ENCODE results near the gene MAML3. TPM values are rescaled to one million over a fixed set of nuclear protein-coding genes. Genes with fewer than 3 reads are reported as not detected.

The MAML3 gene
- total RNA-seq, 1 experiment from 2014 or later: 14.8 TPM

GRCh38 chr4:140049024-140049848 is 104.7 kb downstream of the MAML3 start:
- peak; percentile 43 for DNase-seq (ENCODE audit: extremely low read depth, low read depth)

GRCh38 chr4:140048419-140048995 is 105.5 kb downstream of the MAML3 start:
- no peak for DNase-seq (ENCODE audit: extremely low read depth, low read depth)

- no peak for DNase-seq (ENCODE audit: extremely low read depth, low read depth)
Measured at GRCh38 chr4:140047786-140048185, 106.2 kb downstream of the MAML3 start.

GRCh38 chr4:140047017-140047640 is 106.9 kb downstream of the MAML3 start:
- no peak for DNase-seq (ENCODE audit: extremely low read depth, low read depth)

DNA sequence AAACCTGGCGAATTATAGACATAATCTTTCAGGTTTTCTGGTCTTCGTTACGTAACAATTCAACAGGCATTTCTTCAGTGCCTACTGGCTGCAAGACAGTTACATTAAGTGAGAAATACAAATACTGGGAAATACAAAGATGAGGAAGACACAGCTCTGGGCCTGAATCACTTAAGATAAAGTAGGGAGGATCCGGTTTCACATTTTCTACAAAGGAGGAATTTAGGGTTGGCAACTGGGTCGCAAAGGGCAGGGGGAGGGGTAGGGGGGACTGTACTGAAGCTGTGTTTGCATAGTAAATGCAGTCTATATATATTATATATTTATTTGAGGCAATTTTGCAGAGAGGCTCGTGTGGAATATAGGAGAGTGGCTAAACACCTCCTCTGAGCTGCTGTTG is 107.4 kb downstream of the MAML3 start:
- DNase-seq (ENCODE audit: extremely low read depth, low read depth): no peak

DNA sequence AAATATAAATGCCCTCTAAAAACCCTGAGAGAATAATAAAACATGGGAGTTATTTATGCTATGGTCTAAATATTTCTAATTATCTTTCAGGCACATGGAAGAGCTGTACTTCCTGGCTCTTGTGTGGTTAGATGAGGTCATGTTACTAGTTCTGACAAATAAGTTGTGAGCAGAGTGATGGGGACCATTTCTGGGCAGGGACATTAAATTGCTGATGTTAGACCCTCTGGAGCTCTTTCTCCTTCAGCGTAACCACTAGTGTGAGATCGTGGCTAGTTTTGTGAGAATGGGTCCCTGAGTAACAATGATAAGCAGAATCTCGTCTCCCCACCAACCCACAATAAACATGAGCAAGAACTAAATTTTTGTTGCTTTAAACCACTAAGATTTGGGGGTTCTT is 108.0 kb downstream of the MAML3 start:
- DNase-seq (ENCODE audit: extremely low read depth, low read depth): no peak

DNA sequence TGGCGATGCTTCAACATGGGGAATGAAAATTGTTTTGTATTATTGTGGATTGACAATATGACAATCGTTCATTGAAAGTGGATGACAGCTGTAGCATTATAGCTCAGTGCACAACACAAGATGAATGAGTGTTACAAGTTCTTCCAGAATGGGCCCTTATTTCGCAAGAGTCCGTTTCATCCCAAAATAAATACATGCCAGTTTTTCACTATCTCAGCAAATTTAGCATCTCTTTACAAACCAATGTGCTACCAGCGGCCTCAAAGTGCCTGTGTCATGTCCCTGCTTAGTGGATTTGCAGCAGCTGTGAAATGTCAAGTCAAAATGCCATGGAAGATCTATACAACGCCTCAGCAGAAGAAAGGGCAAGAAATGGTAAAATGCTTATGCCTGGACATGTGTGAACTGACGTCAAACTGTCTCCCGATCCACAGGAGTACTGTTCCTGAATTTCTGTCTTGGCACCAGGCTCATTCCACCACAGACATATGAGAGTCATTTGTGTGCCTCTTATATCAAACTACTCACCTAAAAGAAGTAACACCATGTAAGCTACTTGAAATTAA is 109.6 kb downstream of the MAML3 start:
- DNase-seq (ENCODE audit: extremely low read depth, low read depth): no peak

DNA sequence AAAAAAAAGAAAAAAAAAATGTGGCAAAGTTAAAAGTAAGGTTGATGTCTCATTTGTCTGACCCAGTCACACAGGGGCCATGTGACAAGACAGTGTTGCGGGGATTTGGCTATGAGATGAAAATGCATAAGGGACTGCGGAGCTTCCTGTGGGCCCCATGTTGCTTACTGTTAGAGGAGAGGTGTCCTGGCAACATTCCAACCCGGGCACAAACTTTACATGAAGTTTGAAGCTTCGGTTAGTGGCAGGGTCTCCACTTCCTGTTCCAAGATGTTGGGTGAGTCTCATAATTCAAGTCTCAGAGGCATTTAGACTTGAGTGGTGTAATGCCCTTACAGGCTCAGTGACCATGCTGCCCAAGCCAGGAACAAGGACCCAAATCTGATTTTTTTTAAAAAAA is 111.3 kb downstream of the MAML3 start:
- no peak for DNase-seq (ENCODE audit: extremely low read depth, low read depth)

- DNase-seq (ENCODE audit: extremely low read depth, low read depth): no peak
Measured at GRCh38 chr4:140038031-140038533, 115.9 kb downstream of the MAML3 start.

- DNase-seq (ENCODE audit: extremely low read depth, low read depth): peak; percentile 70
Measured at GRCh38 chr4:140037353-140038030, 116.5 kb downstream of the MAML3 start.

DNA sequence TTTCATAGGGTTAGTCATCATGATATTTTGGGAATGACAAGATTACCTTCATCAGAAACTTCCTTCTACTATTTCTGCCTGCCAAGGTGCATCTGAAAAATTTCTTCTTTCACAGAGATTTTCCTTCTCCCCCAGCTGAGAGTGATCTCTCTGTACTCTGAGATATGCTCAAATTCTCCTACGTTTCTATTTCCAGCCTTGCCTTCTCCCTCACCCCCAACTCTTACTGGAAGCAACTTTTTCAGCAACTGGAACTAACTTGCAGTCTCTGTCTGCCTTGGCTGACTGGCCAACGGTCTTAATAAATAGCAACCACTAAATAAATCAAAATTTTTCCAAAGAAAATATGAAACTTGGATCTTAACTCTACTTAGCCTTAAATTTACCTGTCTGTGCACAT is 122.3 kb downstream of the MAML3 start:
- DNase-seq (ENCODE audit: extremely low read depth, low read depth): no peak

GRCh38 chr4:140031061-140031460 is 122.9 kb downstream of the MAML3 start:
- DNase-seq (ENCODE audit: extremely low read depth, low read depth): no peak

- no peak for DNase-seq (ENCODE audit: extremely low read depth, low read depth)
Measured at GRCh38 chr4:140028676-140029517, 125.1 kb downstream of the MAML3 start.

DNA sequence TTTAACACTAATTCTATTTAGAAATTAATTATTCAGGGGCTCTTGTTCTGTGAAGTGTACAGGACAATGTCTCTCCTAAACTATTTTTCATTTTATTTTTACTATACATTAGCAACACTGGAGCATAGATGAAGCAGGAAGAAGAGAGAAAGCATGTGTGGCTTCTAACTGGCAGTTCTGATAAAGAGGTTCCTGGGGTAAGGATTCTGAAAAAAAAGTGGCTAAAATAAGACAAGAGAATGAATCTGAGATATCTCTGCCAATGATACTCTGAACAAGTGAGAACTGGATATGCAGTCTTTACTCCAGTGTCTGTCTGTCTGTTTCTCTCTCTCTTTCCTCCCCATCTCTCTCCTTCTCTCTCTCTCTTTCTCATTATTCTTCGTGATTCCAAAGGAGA is 125.9 kb downstream of the MAML3 start:
- no peak for DNase-seq (ENCODE audit: extremely low read depth, low read depth)

- no peak for DNase-seq (ENCODE audit: extremely low read depth, low read depth)
Measured at GRCh38 chr4:140027101-140027500, 126.9 kb downstream of the MAML3 start.

DNA sequence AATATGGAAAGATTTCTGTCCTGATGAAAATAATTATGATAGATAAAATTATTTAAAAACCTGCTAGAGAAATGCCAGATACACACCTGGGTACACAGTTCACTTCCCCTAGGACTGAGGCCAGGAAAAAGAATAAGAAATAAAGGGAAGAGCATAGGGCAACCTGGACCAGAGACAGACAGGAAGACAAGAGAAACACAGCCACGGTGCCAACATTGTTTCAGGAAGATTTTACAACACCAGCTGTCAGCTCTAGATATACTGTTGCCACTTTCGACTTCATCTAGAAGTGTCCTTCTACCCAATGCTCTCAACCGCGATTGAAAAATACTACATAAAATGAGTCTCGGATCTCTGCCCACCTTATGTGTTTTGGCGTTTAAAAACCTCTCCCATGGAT is 128.5 kb downstream of the MAML3 start:
- no peak for DNase-seq (ENCODE audit: extremely low read depth, low read depth)

GRCh38 chr4:140020457-140021361 is 133.3 kb downstream of the MAML3 start:
- no peak for DNase-seq (ENCODE audit: extremely low read depth, low read depth)

DNA sequence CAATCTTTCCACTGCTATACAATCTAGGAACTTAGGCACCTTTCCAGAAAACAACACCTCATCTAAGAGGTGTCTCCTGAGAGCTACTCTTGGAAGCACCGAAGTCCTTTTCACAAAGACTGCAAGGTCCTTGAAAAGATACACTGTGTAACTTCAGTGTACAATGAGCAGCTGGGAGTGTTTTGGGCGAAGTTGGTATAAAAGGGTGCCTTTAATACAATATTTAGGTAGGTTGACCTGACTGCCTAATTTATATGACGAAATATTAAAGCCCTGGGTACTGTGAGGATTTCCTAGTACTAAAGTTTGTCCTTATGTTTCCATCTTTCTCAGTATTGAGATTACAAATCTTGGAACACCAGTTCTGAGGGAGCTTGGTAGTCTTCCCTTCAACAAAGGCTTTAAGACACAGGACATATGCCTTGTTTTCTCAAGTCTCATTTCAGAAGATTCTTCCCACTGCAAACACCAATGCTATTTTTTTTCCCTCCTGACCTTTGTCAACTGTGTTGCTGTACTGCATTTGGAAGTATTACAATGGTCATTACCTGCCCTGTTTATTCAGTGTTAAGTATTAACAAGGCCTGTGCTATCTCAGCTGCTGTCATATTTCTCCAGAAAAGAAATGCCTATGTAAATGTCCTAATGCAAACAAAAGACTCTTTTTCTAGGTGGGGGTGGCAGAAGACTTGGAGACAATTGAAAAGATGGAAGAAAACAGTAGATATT is 134.2 kb downstream of the MAML3 start:
- DNase-seq (ENCODE audit: extremely low read depth, low read depth): no peak

Data from NCI-H460 (cell line).